ENCODE data around the gene KIF5C. TPM values are rescaled to one million over a fixed set of nuclear protein-coding genes. Genes with fewer than 3 reads are reported as not detected.

KIF5C gene
- total RNA-seq, 1 experiment from 2014 or later = 1.5 TPM

GRCh38 chr2:148981324-148981723, 106.3 kb downstream of the KIF5C start:
- no peak for DNase-seq
- Histone ChIP-seq H3K9me3 (no peaks in the 10 kb centered on the region), H3K27me3 (replicated peaks; ENCODE audit: control insufficient read depth, insufficient read depth, low read length) (no peaks in the 10 kb centered on the region; the same call in 1 of the 2 replicates), H3K4me1 (no peaks in the 10 kb centered on the region), H3K36me3 (ENCODE audit: control insufficient read depth, insufficient read depth, low read length) (no peaks in the 10 kb centered on the region), H3K4me3 (ENCODE audit: low read depth, low read length) (no peak overlapping the region)
- Mint-ChIP-seq H3K4me1 (ENCODE audit: low read depth, unreplicated experiment) (no peaks in the 10 kb centered on the region), H3K27me3 (ENCODE audit: insufficient read depth, unreplicated experiment) (no peaks in the 10 kb centered on the region), H3K4me3 (ENCODE audit: unreplicated experiment) (no peak overlapping the region), H3K9me3 (ENCODE audit: unreplicated experiment) (no peaks in the 10 kb centered on the region), H3K27ac (ENCODE audit: unreplicated experiment) (no peak overlapping the region), H3K36me3 (ENCODE audit: insufficient read depth, unreplicated experiment) (no peaks in the 10 kb centered on the region)
- BruUV-seq (replicated peaks) = no TSS peak
- ChIA-PET POLR2A (no interaction called here), CTCF (no interaction called here)
- no peak for TF ChIP-seq CTCF (IDR thresholded peaks at IDR 0.05; ENCODE audit: insufficient read depth in 1 of 2, low read depth in 1 of 2, low read length in 1 of 2, severe bottlenecking in 1 of 2, unreplicated experiment in 1 of 2)
- intact Hi-C loops (cut with micrococcal nuclease; ENCODE audit: unreplicated experiment) = no loop called here

GRCh38 chr2:148981781-148982180, 106.8 kb downstream of the KIF5C start:
- H3K27me3 ChIP-seq (replicated peaks; ENCODE audit: control insufficient read depth, insufficient read depth, low read length) = no peaks in the 10 kb centered on the region
- DNase-seq = no peak
- no peak overlapping the region for H3K4me3 Mint-ChIP-seq (ENCODE audit: unreplicated experiment)
- POLR2A ChIA-PET = no interaction called here
- no peak for TF ChIP-seq CTCF (IDR thresholded peaks at IDR 0.05; ENCODE audit: insufficient read depth in 1 of 2, low read depth in 1 of 2, low read length in 1 of 2, severe bottlenecking in 1 of 2, unreplicated experiment in 1 of 2)
- no peaks in the 10 kb centered on the region for H3K36me3 ChIP-seq (ENCODE audit: control insufficient read depth, insufficient read depth, low read length)
- no TSS peak for BruUV-seq (replicated peaks)
- no peaks in the 10 kb centered on the region for H3K36me3 Mint-ChIP-seq (ENCODE audit: insufficient read depth, unreplicated experiment)
- H3K9me3 Mint-ChIP-seq (ENCODE audit: unreplicated experiment) = no peaks in the 10 kb centered on the region
- H3K4me1 Mint-ChIP-seq (ENCODE audit: low read depth, unreplicated experiment) = no peaks in the 10 kb centered on the region
- no peak overlapping the region for H3K4me3 ChIP-seq (ENCODE audit: low read depth, low read length)
- CTCF ChIA-PET = no interaction called here
- no peaks in the 10 kb centered on the region for H3K9me3 ChIP-seq
- H3K27me3 Mint-ChIP-seq (ENCODE audit: insufficient read depth, unreplicated experiment) = peaks cover under 1% of the 10 kb centered on the region
- no peaks in the 10 kb centered on the region for H3K4me1 ChIP-seq
- intact Hi-C loops (cut with micrococcal nuclease; ENCODE audit: unreplicated experiment) = no loop called here
- no peak overlapping the region for H3K27ac Mint-ChIP-seq (ENCODE audit: unreplicated experiment)

- POLR2A ChIA-PET = no interaction called here
- no peaks in the 10 kb centered on the region for H3K4me1 Mint-ChIP-seq (ENCODE audit: low read depth, unreplicated experiment)
- no peak for TF ChIP-seq CTCF (IDR thresholded peaks at IDR 0.05; ENCODE audit: insufficient read depth in 1 of 2, low read depth in 1 of 2, low read length in 1 of 2, severe bottlenecking in 1 of 2, unreplicated experiment in 1 of 2)
- DNase-seq = no peak
- BruUV-seq (replicated peaks) = no TSS peak
- no peak overlapping the region for H3K27ac Mint-ChIP-seq (ENCODE audit: unreplicated experiment)
- no peak overlapping the region for H3K4me3 ChIP-seq (ENCODE audit: low read depth, low read length)
- no peaks in the 10 kb centered on the region for H3K27me3 ChIP-seq (replicated peaks; ENCODE audit: control insufficient read depth, insufficient read depth, low read length)
- intact Hi-C loops (cut with micrococcal nuclease; ENCODE audit: unreplicated experiment) = no loop called here
- no peak overlapping the region for H3K4me3 Mint-ChIP-seq (ENCODE audit: unreplicated experiment)
- no peaks in the 10 kb centered on the region for H3K36me3 Mint-ChIP-seq (ENCODE audit: insufficient read depth, unreplicated experiment)
- no peaks in the 10 kb centered on the region for H3K4me1 ChIP-seq
- no peaks in the 10 kb centered on the region for H3K36me3 ChIP-seq (ENCODE audit: control insufficient read depth, insufficient read depth, low read length)
- peaks cover 2% of the 10 kb centered on the region for H3K27me3 Mint-ChIP-seq (ENCODE audit: insufficient read depth, unreplicated experiment)
- CTCF ChIA-PET = no interaction called here
- no peaks in the 10 kb centered on the region for H3K9me3 Mint-ChIP-seq (ENCODE audit: unreplicated experiment)
- no peaks in the 10 kb centered on the region for H3K9me3 ChIP-seq
Measured at GRCh38 chr2:148982282-148982681, 107.3 kb downstream of the KIF5C start.

All from Caco-2 (cell line).